MM.1S (cell line): ENCODE data around the gene ADAMTS15.

Experiments used
- DNase-seq: peaks from one replicate; pipeline ENCODE4 v3.0.0-alpha.2; 2015
- H2AFZ ChIP-seq: fragments of 300-600 bp; sonication (generic); 2 replicates; pipeline ENCODE4 v1.6.0; 2016; ENCODE audit warnings: antibody characterized with exemption, low read length
- H3F3A ChIP-seq: fragments of 300-600 bp; sonication (generic); 2 replicates; pipeline ENCODE4 v1.6.1; 2016; ENCODE audit warnings: mild to moderate bottlenecking, antibody characterized with exemption, low read length, moderate library complexity, mixed read lengths; ENCODE audit not compliant: insufficient read depth
- H3K27ac ChIP-seq: fragments of 300-600 bp; sonication (generic); 2 replicates; pipeline ENCODE4 v1.5.1; 2016; ENCODE audit warnings: mild to moderate bottlenecking, low read length
- H3K27me3 ChIP-seq: fragments of 300-600 bp; sonication (generic); replicated peaks from 2 replicates; pipeline ENCODE4 v1.6.0; 2016; ENCODE audit warnings: low read length; ENCODE audit not compliant: insufficient read depth
- H3K36me3 ChIP-seq: fragments of 300-600 bp; sonication (generic); replicated peaks from 2 replicates; pipeline ENCODE4 v1.6.1; 2016; ENCODE audit warnings: mild to moderate bottlenecking, low read length, mixed read lengths; ENCODE audit not compliant: insufficient read depth
- H3K4me1 ChIP-seq: fragments of 300-600 bp; sonication (generic); 2 replicates; pipeline ENCODE4 v1.6.1; 2016; ENCODE audit warnings: low read length, mixed read lengths
- H3K4me2 ChIP-seq: fragments of 300-600 bp; sonication (generic); 2 replicates; pipeline ENCODE4 v1.6.0; 2016; ENCODE audit warnings: low read depth, low read length
- H3K4me3 ChIP-seq: fragments of 300-600 bp; sonication (generic); 2 replicates; pipeline ENCODE4 v1.5.1; 2016; ENCODE audit warnings: low read length, mixed read lengths
- H3K79me2 ChIP-seq: fragments of 300-600 bp; sonication (generic); 2 replicates; pipeline ENCODE4 v1.6.1; 2016; ENCODE audit warnings: mixed run types, low read length, mixed read lengths
- H3K9ac ChIP-seq: fragments of 300-600 bp; sonication (generic); 2 replicates; pipeline ENCODE4 v1.6.1; 2016; ENCODE audit warnings: low read length, mixed read lengths
- H3K9me2 ChIP-seq: fragments of 300-600 bp; sonication (generic); replicated peaks from 2 replicates; pipeline ENCODE4 v1.6.1; 2016; ENCODE audit warnings: mild to moderate bottlenecking, low read length, mixed read lengths; ENCODE audit not compliant: insufficient read depth
- H3K9me3 ChIP-seq: fragments of 300-600 bp; sonication (generic); replicated peaks from 2 replicates; pipeline ENCODE4 v1.6.1; 2016; ENCODE audit warnings: mild to moderate bottlenecking, low read length, mixed read lengths; ENCODE audit not compliant: insufficient read depth
- H4K20me1 ChIP-seq: fragments of 300-600 bp; sonication (generic); 2 replicates; pipeline ENCODE4 v1.6.1; 2016; ENCODE audit warnings: mild to moderate bottlenecking, low read length, moderate library complexity, mixed read lengths; ENCODE audit not compliant: insufficient read depth
- CTCF ChIP-seq: fragments of 300-600 bp; sonication (generic); IDR thresholded peaks from 2 replicates; pipeline ENCODE4 v1.5.1; 2016; ENCODE audit warnings: antibody characterized with exemption, low read length, mixed read lengths
- EZH2 ChIP-seq: fragments of 300-600 bp; sonication (generic); optimal IDR thresholded peaks from 2 replicates; pipeline ENCODE3; 2017; ENCODE audit warnings: low read depth, mild to moderate bottlenecking, antibody characterized with exemption, low read length, mixed read lengths
- EZH2phosphoT487 ChIP-seq: fragments of 300-600 bp; sonication (generic); IDR thresholded peaks from 2 replicates; pipeline ENCODE4 v1.6.1; 2018; ENCODE audit warnings: antibody characterized with exemption, low read length

ADAMTS15 gene

DNA sequence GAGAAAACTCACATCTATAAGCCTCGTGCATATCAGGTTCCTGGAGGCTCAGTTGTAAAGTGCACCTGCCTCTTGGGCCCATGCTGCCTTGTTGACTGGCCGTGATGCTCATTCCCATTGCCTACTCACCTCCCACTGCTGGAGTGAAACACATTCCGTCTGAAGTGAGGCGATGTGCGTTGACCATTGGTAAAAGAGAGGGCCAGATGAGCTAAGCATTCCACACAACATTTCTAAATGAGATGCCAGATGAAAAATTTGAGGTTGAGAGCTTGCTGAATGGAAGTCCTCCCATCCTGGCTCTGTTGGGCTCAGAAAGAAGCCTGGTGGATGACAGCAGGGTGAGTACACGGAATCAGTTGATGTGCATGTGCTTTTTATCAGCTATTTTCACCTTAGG lies 8.6 kb upstream of the ADAMTS15 start:
- Histone ChIP-seq H3K9me3 (no peaks in the 10 kb centered on the region), H3F3A (no peaks in the 10 kb centered on the region), H2AFZ (no peak overlapping the region), H3K4me1 (peaks cover 30% of the 10 kb centered on the region), H3K4me2 (no peak overlapping the region), H4K20me1 (no peaks in the 10 kb centered on the region), H3K27me3 (no peaks in the 10 kb centered on the region), H3K36me3 (no peaks in the 10 kb centered on the region), H3K79me2 (no peaks in the 10 kb centered on the region), H3K9me2 (no peaks in the 10 kb centered on the region), H3K9ac (no peak overlapping the region), H3K4me3 (no peak overlapping the region), H3K27ac (no peak overlapping the region)
- no peak for DNase-seq
- no peak for TF ChIP-seq CTCF
- no peak for TF ChIP-seq EZH2
- TF ChIP-seq EZH2phosphoT487: no peak

- no peak overlapping the region for H3K4me3 ChIP-seq
- H3K9me2 ChIP-seq: no peaks in the 10 kb centered on the region
- H3F3A ChIP-seq: no peaks in the 10 kb centered on the region
- TF ChIP-seq CTCF (no peak), EZH2 (no peak), EZH2phosphoT487 (no peak)
- H3K9ac ChIP-seq: no peak overlapping the region
- no peaks in the 10 kb centered on the region for H3K9me3 ChIP-seq
- no peak overlapping the region for H3K27ac ChIP-seq
- H3K27me3 ChIP-seq: no peaks in the 10 kb centered on the region
- H3K4me1 ChIP-seq: peaks cover 16% of the 10 kb centered on the region
- no peak overlapping the region for H2AFZ ChIP-seq
- no peaks in the 10 kb centered on the region for H3K36me3 ChIP-seq
- no peaks in the 10 kb centered on the region for H4K20me1 ChIP-seq
- no peaks in the 10 kb centered on the region for H3K79me2 ChIP-seq
- no peak overlapping the region for H3K4me2 ChIP-seq
- no peak for DNase-seq
These were observed 6.7 kb upstream of the ADAMTS15 start for GRCh38 chr11:130441719-130442118.

DNA sequence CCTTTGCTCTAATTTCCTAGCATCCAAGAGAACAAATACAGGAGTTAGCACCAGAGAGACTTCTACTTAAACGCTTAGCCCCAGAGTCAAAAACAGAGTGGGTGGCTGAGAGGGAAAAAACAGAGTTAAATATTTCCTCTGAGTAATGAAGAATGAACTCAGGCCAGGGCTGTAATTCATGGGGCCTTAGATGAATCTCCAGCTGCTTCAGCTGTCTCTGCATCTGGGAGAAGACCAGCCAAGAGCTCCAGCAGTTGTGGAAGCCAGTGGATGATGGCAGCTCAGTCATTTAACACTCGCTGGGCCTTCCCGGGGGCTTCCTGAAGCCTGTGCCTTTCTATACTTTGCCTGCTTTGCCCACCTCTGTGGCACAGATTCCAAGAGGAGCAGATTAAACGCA lies 5.7 kb upstream of the ADAMTS15 start:
- Histone ChIP-seq H3K27ac (no peak overlapping the region), H3K4me2 (no peak overlapping the region), H4K20me1 (no peaks in the 10 kb centered on the region), H3K4me3 (no peak overlapping the region), H3K27me3 (no peaks in the 10 kb centered on the region), H3K36me3 (no peaks in the 10 kb centered on the region), H3K4me1 (peaks cover 12% of the 10 kb centered on the region), H3K9ac (no peak overlapping the region), H3K9me3 (no peaks in the 10 kb centered on the region), H3K9me2 (no peaks in the 10 kb centered on the region), H2AFZ (no peak overlapping the region), H3F3A (no peaks in the 10 kb centered on the region), H3K79me2 (no peaks in the 10 kb centered on the region)
- DNase-seq: no peak
- TF ChIP-seq EZH2 (no peak), CTCF (no peak), EZH2phosphoT487 (no peak)
